Activated CD8-positive, alpha-beta memory T cell treated with anti-CD3 and anti-CD28 coated beads, Interleukin-2, amount 50 U/mL, for 48 hours (primary cell): ENCODE results near the gene STX1A.

ENCODE experiments used
- DNase-seq: peaks from one replicate; pipeline ENCODE4 v3.0.0-alpha.2; 2020

The STX1A gene

DNA sequence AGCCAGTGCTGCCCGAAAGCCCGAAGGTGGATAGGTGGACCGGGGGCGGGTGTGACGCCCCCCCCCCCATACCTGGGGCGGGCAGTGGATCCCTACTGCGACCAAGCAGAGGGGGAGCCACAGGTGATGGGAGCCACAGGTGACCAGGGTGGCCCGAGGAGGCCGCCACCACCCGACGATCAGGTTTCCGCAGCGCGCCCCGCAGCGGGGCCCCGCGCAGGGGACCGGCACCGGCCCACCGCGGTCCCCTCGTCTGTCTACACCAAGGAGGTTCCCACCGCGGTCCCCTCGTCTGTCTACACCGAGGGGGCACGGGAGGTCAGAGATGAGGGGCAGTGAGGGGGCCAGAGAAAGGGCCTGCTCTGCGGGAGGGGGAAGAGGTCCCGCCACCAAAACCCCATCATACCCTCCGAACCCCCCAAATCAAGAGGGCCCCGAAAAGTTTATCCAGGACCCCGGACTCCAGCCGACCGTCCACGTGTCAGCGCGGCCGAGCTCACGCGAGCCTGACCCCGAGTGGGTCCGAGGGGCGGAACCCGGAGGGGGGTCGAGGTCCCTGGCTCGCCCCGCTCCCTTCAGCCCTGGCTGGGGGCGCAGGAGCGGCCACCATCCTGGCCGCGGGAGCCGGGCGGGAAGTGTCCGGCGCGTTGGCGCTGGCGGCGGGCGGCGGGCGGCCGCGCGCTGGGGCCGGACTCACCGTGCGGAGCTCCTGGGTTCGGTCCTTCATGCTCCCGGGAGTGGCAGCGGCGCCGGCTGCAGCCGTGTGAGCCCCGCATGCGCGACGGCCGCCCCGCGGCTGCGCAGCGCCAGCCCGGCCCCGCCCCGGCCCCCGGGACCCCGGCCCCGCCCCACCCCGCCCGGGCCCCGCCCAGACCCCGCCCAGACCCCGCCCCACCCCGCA lies at the start of gene STX1A:
STX1A (minus strand) TSS at position 765 of the 901 bp plus-strand sequence; CDS start at position 727, 38 bp downstream.
- peak; percentile 86 for DNase-seq

DNA sequence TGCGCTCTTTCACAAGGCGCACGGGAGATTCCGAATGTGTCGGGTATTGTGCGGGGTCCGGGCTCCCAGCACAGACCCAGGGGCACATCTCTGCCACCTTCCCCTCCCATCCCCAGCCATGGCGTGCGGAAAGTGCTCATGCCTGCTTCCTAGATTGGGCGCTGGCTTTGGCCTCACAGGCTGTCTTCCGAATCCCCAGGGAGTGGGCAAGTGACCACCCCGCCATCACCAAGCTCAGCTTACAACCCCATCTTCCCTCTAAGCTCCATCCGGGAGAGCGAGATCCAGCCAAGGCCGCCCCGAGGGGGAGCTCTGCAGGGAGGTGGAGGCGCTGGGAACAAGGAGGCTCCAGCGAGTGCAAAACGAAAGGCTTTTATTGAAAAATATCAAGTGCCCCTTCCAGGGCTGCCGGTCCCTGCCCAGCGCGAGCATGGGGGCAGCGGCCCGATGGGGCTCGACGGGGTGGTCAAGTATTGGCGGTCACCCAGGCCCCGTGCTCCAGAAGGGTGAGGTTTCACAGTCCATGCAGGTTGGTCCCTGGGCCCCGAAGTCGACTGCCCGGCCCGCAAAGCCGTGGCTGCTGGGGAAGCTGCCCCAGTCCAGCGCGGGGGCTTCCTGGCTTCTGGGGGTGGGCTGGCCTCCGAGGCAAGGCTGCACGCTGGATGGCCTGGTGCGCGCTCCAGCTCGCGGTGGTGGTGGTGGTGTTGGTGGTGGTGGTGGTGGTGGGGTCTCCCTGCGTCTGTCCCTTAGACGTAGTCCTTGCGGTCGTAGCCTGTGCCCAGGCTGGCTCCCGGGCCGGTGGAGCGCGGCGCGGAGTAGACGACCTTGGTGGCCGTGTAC lies 49.4 kb upstream of the STX1A start:
- no peak for DNase-seq

DNA sequence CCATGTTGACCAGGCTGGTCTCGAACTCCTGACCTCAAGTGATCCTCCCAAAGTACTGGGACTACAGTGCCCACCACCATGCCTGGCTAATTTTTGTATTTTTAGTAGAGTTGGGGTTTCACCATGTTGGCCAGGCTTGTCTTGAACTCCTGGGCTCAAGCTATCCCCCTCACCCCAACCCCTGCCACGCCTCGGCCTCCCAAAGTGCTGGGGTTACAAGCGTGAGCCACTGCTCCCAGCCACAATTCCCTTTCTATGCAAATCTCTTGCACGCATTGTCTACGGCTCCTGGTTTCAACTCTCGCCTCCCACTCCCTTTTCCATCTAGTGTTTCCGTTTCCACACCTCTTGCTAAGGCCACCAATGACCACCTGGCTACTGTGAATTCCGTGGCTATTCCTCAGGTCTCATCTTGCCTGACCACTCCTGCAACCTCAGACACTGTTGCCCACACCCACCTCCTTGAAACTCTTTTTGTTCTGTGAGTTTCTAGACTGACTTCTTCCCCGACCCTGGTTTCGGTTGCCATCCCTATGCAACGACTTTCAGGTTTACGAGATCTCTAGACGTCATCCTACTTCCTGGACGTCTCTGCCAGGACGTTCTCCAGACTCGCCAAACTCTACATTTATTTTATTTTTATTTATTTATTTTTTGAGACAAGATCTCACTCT lies 47.2 kb upstream of the STX1A start:
- no peak for DNase-seq

DNA sequence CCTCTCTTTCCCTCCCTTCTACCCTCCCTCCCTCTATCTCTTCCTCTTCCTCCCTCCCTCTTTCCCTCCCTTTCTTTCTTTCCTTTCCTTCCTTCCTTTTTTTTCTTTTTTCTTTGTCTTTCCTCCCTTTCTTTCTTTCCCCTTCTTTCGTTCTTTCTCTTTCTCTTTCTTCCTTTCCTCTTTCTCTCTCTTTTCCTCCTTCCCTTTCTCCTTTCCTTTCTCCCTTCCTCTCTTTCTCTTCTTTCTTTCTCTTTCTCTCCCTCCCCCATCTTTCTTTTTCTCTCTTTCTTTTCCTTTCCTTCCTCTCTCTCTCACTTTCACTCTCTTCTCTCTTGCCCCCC lies 43.2 kb upstream of the STX1A start:
- DNase-seq: no peak

DNA sequence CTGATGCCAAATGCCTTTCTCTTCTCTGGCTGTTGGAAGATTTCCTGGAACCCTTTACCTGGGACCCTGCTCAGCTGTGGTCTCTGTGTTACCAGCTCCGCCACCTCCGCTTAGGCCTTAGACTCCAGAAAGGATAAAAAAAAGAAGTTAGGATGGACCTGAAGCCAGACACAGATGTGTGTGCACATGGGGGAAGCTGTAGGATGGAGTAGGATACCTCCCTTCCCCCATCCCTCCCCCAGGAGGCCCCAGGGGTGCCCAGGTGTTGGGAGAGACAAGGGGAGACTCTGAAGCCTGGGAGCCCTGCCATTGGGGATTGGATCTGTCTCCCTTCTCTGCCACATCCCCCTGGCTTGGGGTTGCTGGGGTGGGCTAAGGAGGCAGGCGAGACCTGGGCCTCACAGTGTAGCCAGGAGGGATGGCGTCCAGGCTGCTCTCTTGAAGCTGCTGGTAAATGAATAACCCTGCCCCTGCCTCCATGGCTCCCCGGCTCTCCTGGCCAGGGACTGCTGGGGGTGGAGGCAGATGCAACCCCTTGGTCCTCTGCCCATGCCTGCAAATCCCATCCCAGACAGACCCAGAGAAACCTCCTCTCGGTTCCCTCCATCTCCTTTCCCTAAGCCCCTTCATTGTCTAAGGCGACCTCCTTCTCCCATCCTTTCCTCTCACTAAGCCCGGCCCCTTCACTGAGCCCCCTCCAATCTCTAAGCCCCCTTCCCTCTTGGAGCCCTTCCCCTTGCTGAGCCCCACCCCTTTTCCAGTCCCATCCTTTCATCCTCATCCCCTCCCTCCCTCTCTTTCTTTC lies 42.6 kb upstream of the STX1A start:
- DNase-seq: no peak

DNA sequence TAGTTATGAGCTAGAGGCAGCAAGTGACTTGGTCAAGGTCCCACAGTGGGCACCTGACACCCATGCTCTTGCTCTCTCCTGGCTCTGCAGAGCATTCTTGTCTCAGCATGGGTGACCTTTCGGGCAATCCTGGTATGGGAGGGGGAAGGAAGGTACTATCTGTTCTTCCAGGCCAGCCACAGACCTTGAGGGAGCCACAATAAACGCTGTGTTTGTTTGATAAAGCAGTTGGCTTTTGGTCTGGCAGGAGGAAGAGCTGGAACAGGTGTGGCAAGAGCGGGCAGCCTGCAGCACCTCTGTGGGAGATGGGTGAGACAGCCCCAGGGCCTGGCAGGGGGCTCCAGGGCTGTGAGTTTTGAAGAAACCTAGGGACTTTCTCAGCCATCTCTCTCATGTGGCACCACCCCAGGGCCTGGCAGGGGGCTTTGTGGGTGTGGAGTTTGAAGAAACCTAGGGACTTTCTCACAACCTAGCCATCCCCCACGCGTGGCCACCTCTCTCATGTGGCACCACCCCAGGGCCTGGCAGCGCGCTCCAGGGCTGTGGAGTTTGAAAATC lies 39.2 kb upstream of the STX1A start:
- DNase-seq: no peak

DNA sequence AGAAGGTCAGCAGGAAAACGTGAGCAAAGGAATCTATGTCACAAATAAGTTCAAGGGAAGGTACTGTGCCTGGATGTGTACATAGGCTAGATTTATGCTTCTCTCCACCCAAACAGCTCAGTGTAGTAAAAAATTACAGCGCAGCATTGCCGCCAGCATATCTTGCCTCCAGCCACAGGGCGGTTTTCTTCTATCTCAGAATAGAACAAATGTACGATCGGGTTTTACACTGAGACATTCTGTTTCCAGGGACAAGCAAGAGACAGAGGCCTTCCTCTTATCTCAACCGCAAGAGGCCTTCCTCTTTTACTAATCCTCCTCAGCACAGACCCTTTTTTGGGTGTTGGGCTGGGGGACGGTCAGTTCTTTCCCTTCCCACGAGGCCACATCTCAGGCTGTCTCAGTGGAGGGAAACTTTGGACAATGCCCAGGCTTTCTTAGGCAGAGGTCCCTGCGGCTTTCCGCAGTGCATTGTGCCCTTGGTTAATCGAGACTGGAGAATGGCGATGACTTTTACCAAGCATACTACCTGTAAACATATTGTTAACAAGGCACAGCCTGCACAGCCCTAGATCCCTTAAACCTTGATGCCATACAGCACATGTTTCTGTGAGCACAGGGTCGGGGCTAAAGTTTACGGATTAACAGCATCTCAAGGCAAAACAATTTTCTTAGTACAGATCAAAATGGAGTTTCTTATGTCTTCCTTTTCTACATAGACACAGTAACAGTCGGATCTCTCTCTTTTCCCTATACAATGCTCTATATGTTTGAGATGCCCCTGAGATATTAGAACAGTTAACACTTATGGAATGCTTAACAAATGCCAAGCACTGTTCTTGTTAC lies 30.7 kb upstream of the STX1A start:
- DNase-seq: no peak

DNA sequence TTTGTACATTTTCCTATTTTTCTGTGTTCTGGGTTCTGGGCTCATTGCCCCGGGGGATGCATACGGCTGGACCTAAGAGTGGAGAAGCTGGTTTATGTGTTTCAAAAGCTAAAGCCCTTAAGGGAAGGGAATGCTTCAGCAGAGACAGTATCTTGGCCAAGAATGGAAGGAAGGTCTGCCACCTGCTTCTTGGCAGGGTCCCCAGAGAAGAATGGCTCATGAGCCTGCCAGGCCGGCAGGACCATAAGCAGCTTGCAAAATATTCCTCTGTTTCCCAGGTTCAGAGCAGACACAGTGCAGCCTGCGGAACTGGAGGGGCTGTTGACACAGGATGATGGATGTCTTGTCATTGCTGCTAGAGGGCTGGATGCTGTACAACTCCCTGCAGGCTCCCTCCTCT lies 26.9 kb upstream of the STX1A start:
- DNase-seq: no peak

DNA sequence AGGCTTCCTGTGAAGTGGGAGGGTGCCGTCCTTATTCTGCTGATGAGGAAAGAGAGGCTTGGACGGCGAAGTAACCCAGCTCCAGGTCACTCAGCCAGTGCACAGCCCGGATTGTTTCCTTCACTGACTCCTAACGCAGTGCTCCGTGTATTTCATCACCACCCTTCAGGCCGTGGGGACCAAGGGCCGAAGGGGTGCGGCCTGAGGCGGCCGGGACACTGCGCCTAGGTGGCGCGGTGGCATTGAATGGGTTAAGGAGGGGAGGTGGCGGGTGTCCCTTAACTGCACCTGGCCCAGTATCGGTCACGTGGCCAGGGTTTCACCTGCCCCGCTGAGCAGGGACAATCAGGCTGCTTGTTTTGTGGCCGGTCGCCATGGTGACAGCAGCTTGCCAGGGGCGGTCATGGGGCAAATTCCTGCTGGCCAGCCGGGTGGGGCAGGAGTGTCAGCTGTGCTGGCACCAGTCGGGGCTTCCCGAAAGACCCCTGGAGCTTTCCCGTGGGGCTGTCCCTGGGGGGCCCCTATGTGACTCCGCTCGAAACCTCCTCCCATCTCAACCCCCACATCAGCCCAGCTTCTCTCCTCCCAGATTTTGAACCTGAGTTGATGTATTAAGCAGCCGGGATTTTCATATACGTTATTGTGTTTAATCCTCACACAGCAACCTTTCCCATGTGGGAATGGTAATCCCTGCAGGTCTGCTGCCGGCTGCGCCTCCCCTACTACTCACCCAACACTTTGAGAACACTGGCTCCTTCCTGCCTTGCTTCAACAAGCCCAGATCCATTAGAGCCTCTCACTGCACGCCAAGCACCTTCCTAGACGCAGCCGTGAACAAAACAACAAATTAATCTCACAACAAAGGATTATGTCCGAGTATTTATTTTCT lies 23.5 kb upstream of the STX1A start:
- no peak for DNase-seq

DNA sequence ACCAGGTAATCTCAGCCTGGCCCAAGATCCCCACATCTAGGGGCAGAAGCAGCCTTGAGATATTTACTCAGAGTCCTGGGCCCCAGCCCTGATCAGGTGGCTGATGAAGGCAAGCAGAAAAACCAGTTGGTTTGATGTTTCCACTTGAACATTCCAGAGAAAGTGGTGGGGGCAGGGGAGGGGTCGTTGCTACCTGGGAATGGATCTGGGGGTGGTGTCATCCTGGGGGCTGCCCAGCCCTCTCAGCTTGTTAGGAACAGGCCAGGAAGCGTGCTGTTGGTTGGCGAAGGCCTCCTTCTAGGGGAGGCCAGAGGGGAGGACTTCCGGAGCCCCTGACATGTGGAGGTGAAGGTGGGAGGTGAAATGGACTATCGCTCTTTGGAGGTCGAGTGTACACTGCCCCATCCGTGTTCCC lies 22.9 kb upstream of the STX1A start:
- DNase-seq: no peak

DNA sequence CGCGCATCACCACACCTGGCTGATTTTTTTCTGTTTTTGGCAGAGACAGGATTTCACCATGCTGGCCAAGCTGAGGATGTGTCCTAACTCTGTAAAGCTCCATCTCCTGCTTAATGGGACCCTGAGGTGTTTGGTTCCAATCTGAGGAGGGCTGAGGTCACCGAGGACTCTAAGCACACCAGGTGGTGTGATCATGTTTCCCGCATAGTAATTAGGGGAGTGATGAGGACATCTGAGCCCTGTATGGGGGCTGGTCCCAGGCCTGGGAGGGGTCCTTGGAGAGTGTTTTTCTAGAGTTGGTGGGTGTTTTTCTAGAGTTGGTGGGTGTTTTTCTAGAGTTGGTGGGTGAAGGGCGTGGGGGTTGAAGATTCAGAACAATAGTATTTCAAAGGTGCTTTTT lies 22.1 kb upstream of the STX1A start:
- DNase-seq: no peak

DNA sequence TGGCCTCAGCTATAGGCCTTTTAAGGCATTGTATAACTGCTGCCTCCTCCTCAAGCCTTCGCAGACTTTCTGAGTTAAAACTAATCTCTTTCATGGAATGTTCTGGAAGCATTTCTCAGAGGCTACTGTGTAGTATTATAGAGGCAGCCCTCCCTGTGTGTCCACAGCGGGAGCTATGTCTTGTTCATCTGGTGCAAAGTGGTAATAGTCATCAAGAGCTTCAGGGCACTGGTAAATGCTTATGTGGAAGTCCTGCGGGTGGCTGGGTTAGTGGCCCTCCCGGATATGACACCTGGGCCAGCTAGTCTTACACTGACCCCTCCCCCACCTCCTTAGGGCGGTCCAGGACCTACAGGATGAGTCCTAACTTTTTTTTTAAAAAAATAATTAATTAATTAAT lies 21.3 kb upstream of the STX1A start:
- DNase-seq: no peak

DNA sequence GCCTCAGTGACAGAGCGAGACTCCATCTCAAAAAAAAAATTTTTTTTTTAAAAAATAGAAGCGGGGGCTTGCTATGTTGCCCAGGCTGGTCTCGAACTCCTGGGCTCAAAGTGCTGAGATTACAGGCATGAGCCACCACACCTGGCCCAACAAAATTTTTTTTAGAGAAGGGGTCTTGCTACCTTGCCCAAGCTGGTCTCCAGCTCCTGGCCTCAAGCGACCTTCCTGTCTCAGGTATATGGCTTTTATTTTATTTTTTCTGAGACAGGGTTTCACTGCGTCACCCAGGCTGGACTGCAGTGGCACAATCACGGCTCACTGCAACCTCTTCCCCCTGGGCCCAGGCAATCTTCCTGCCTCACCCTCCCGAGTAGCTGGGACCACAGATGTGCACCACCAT lies 20.7 kb upstream of the STX1A start:
- DNase-seq: no peak

DNA sequence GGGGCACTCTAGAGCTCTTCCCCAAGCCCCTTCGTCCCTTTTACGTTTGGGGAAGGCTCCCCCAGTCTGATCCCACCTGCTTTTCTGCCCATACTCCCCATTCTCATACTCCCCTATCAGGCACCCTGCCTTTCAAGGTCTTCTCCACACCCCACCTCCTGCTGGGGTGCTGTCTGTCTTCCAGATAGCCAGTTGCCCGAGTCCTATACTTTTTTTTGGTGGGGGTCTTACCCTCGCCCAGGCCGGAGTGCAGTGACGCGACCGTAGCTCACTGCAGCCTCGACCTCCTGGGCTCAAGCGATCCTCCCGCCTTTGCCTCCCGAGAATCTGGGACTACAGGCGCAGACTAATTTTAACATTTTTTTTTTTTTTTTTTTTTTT lies 19.9 kb upstream of the STX1A start:
- DNase-seq: no peak

DNA sequence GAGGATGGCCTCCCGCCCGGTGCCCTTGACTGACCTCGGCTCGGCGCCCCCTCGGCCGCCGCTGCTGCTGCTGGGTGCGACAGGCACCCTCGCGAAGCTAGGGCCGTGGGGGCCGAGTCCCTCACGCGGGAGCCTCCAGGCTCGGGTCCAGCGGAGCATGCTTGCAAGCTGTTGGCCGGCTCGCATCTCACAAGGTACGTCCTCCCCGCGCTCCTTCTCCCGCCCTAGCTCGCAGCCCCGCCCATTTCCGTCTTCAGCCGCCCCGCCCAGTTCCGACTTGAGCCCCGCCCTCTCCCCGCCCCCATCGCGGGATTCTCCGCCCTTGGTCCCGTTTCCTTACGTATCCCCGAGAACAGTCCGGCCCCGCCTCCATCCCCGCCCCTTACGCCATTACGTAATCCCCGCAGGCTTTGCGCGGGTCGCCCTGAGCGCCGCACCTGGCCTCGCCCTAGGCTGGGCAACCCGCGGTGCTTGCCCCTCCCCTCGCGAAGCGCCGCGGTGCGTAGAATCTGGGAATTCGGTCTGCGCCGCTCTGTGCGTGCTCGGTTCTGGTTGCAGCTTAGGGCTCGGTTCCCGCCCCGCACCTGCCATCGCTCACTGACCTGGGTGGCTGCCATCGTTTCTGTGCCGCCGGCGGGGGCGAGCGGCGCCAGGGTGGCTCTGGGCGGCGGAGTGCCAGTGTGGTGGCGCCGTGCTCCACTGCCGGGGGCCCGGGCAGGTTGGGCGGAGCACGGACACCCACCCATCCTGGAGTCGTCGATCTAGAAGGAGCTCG lies 19.3 kb upstream of the STX1A start, which contains the start of gene ABHD11:
ABHD11 (minus strand) TSS at position 191 of the 775 bp plus-strand sequence; CDS start at position 159, 32 bp downstream.
- peak; percentile 100 for DNase-seq

DNA sequence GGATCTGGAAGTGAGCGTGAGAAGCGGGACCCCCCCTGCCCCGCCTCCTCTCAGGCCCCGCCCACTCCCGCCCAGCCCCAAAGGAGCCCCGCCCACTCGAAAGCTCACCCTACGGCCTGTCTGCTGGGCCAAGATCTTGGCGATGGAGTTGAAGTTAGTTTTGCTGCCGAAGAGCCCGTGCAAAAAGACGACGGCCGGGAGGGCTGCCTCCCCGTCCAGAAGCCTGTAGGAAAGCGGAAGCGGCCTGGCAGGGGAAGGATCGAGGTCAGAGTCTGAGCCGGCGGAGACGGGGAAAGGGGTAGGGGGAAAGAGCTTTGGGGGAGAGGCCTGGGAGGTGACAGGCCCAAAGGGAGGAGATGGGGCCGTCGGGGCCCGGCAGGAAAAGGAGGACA lies 18.7 kb upstream of the STX1A start:
- peak; percentile 84 for DNase-seq

DNA sequence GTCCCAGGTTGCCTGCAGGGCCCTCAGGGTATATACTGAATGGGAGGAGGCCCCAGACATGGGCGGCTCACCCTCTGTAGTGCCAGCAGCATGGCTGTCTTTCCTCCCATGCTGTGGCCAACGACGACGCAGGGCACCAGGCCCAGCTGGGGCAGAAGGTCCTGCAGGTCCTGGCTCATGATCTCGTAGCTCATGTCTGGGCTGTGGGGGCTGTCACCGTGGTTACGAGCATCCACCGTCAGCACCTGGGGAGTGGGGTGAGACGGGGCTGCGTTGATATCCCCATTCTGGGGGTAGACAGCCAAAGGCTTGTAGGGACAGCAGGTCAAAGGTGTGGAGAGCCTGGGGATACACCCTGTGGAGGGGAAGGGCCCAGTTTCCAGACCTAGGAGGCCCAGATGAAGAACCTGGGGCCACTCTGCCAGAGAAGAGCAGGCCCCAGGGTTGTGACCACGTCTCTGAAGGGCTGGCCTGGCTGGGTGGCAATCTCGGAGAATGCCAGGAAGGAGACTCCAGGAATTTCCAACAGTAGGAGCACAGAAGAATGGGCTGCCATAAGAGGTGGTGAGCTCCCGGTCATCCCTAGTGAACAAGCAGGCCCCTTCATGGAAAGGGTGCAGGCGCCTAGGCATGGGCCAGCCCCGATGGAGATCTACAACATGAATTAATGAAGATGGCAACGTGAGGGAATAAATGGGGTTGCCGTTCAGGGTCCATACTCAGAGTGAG lies 18.2 kb upstream of the STX1A start:
- no peak for DNase-seq

DNA sequence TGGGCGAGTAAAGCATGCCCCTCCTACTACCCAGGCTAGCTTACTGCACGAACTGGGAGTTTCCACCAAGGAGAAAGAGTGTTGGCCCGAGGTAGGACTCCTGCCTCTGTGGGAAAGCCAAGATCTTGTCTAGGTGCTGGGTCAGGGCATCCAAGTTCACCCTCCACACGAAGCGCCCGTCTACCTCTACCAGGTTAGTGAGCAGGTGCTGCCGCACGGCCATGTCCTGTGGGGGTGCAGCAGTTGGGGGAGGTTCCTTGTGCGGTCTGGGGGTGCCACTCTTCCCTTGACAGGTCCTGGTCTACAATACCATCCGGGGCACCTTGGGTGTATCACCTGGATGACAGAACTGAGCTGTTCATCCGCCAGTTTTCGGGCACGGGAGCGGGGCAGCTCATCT lies 17.4 kb upstream of the STX1A start:
- no peak for DNase-seq

DNA sequence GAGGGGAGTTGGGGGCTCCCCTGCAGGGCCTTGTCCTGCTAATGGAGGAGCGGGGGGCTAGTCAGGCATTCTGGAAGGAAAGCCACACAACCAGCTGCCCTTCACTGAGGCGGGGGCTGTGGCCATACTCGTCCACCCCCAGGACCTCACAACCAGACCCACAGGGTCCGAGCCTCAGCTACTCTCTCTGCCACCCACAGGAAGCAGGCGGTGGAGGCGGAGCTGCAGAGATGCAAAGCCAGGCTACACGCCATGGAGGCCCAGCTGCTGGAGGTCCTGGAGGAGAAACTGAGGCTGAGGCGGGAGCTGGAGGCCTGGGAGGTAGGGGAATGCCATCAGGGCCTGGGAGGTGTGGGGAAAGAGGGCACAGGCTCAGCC lies 16.0 kb upstream of the STX1A start:
- DNase-seq: no peak
